Breast epithelium (tissue), 3 donors: Measurements from ENCODE around the gene FAAP20.

Experiments
- POLR2A ChIP-seq: fragments of 450-650 bp; IDR thresholded peaks from one replicate; pipeline ENCODE4 v1.6.1; 2016; ENCODE audit warnings: antibody characterized with exemption, mild to moderate bottlenecking, moderate library complexity
- TF ChIP-seq, protein P1 (sequence below), 3 donors: fragments of 450-650 bp; IDR thresholded peaks; one replicate each; pipeline ENCODE4 v1.5.1; 2016 to 2017; ENCODE audit warnings: antibody characterized with exemption in 3 of 3, mild to moderate bottlenecking in 3 of 3, moderate library complexity in 3 of 3

DNA sequence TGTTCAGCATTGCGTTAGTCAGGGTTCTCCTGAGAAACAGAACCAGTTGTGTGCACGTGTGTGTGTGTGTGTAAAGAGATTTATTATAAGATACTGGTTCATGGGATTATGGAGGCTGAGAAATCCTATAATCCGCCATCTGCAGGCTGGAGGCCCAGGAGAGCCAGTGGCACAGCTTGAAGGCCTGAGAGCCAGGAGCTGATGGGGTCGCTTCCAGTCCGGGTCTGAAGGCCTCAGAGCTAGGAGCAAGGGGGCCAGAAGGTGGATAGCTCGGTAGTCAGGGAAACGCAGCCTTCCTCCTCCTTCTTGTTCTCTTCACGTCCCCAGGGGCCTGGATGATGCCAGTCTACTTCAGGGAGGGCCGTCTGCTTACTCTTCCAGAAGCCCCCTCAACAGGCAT lies 37.7 kb downstream of the FAAP20 start:
- no peak for TF ChIP-seq POLR2A
- TF ChIP-seq, protein P1, sequence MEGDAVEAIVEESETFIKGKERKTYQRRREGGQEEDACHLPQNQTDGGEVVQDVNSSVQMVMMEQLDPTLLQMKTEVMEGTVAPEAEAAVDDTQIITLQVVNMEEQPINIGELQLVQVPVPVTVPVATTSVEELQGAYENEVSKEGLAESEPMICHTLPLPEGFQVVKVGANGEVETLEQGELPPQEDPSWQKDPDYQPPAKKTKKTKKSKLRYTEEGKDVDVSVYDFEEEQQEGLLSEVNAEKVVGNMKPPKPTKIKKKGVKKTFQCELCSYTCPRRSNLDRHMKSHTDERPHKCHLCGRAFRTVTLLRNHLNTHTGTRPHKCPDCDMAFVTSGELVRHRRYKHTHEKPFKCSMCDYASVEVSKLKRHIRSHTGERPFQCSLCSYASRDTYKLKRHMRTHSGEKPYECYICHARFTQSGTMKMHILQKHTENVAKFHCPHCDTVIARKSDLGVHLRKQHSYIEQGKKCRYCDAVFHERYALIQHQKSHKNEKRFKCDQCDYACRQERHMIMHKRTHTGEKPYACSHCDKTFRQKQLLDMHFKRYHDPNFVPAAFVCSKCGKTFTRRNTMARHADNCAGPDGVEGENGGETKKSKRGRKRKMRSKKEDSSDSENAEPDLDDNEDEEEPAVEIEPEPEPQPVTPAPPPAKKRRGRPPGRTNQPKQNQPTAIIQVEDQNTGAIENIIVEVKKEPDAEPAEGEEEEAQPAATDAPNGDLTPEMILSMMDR (IDR thresholded peaks at IDR 0.05) = no peak
